GM12872 (cell line): ENCODE results near the gene NCBP2L.

ENCODE experiments used
- CTCF ChIP-seq: IDR thresholded peaks from 3 replicates; pipeline ENCODE4 v1.5.1; 2011; ENCODE audit warnings: low read depth, mild to moderate bottlenecking, low read length, moderate library complexity; ENCODE audit not compliant: insufficient read depth

Gene NCBP2L

GRCh38 chrX:107775734-107776511 is 1.6 kb upstream of the NCBP2L start, which contains the start of gene TSC22D3:
TSC22D3 (minus strand) TSS chrX:107775787; CDS start chrX:107775419, 368 bp downstream.
- TF ChIP-seq CTCF, result no peak

GRCh38 chrX:107776649-107777535 is 641 bp upstream of the NCBP2L start:
- TF ChIP-seq CTCF, result peak; percentile 58

DNA sequence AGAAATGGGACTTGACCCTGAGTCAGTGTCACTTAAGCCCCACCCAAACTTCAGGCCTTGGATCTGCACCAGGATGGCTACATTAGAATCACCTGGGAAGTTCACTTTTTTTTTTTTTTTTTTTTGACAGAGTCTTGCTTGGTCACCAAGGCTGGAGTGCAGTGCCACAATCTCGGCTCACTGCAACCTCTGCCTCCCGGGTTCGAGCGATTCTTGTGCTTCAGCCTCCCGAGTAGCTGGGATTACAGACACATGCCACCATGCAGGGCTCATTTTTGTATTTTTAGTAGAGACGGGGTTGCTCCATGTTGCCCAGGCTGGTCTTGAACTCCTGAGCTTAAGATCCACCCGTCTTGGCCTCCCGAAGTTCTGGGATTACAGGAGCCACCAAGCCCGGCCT is 3.0 kb downstream of the NCBP2L start:
- no peak for TF ChIP-seq CTCF

DNA sequence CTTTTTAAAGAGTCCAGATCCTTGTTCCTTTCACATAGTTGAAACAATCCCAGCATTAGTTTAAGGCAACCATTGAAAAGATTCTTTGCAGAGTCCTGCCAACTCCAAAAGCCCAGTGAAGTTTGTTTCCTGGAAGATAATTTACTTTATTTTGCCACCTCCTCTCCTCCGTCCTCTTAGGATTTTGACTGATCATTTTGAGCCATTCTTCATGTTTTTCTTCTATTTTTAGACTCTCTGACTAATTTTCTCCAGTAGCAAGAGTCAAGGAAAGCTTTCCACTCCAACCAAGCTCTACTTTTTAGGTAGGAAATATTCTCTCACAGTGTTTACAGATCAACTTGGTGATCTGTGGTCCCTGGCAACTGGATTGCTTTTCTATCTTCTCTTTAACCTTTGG is 10.3 kb downstream of the NCBP2L start:
- no peak for TF ChIP-seq CTCF

DNA sequence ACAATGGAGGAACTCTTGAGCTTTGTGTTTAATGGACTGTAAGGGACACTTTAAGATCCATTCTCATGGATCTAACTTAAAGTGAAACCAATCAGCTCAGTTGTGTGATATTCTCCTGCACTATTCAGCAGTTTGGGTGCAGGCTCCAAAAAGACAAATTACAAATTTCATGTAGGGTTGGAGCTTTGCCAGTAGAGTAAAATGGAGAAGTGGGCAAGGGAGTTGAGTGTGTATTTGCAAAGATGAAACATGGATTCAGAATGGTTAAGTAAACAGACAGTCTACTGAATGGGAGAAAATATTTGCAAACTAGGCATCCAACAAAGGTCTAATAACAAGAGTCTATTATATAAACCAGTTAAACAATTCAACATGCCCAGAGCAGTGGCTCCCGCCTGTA is 26.9 kb downstream of the NCBP2L start:
- no peak for TF ChIP-seq CTCF

GRCh38 chrX:107805179-107805578 is 27.6 kb downstream of the NCBP2L start:
- TF ChIP-seq CTCF, result no peak

GRCh38 chrX:107818900-107819521 is 41.5 kb downstream of the NCBP2L start:
- no peak for TF ChIP-seq CTCF
